Posterior vena cava (tissue), 2 donors: ENCODE measurements around the gene RPSA. TPM values are rescaled to one million over a fixed set of nuclear protein-coding genes. Genes with fewer than 3 reads are reported as not detected.

Experiments
- DNase-seq: peaks from one replicate; pipeline ENCODE4 v3.0.0-alpha.2; 2020; ENCODE audit warnings: low spot score
- intact Hi-C, 2 donors: fragments of 100-400 bp; cut with DNase I; formaldehyde crosslinking; loops; one replicate each; pipeline versions ENCODE4 v1.14.1 to v1.14.2; 2022 to 2023
- total RNA-seq, 2 donors: library from RNA; stranded (reverse); fragmentation: NEBNext Ultra II Directional; extraction: Animal tissue kit (Norgen Biotek cat#: 25700); gene quantifications; one replicate each; pipeline ENCODE4 v1.2.1, GENCODE V29; 2021
- donor health status: DM: yes; HTN: yes; CAD: no.
- donor health status: DM: yes; HTN: yes; CAD: no.

RPSA gene
- total RNA-seq, 2 donors from 2014 or later: 674 to 783 TPM

DNA sequence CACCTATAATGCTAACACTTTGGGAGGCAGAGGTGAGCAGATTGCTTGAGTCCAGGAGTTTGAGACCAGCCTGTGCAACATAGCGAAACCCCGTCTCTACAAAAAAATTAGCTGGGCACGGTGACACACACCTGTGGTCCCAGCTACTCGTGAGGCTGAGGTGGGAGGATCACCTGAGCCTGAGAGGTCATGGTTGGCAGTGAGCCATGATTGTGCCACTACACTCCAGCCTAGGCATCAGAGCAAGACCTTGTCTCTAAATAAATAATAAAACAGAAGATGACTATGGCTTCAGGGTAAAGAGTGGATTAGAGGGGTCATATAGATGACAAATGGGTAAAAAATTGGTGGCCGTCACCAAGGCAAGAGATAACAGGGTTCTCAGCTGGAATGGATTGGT, 20.2 kb upstream of the RPSA start:
- no peak for DNase-seq
- intact Hi-C loops: loop anchor here (10.0 kb wide), 2 partner anchors 182 to 1282 kb away; no protein-coding TSS in a partner anchor

DNA sequence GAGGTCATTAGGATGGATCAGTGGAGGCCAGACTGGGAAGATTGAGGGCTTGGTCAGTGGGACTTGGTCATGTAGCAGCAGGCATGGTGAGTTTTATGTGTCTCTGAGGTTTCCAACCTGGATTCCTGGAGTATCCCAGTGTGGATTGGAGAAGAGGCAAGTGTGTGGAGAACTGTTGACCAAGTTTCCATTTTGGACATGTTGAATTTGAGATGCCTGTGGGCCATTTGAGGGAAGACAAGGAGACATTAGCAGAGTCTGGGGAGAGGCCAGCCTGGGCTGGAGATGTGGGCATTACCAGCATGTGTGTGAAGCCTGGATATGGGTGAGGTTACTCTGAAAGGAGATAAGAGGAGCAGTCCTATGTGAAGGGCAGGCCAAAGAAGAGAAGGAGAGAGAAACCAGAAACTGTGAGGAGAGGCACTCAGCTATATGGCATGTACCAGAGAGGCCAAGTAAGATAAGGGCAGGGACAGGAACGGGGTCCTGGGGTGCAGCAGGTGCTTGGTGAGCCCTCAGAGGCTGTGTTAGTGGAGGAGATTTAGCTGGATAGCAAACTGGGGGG, 19.0 kb upstream of the RPSA start:
- intact Hi-C loops: loop anchor here (10.0 kb wide), 2 partner anchors 183 to 1283 kb away; no protein-coding TSS in a partner anchor
- DNase-seq: no peak

DNA sequence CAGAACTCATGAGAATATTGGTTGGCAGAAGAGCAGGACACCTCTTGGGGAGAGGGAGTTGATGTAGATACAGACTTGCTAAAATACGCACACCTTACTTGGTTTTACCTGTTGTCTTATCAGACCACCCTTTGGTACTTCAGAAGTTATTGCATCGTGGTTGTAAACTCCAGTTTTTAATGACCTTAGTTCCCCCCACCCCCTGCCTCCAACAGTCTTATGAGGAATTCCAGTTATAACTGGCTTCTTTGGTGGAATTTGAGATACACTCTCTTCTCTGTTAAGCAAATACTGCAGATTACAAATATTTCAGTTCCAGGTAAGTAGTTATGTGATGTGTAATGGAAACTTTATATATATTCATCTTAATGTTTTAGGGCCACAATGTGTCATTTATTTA, 18.4 kb upstream of the RPSA start:
- intact Hi-C loops: loop anchor here (10.0 kb wide), 2 partner anchors 183 to 1283 kb away; no protein-coding TSS in a partner anchor
- DNase-seq: no peak

DNA sequence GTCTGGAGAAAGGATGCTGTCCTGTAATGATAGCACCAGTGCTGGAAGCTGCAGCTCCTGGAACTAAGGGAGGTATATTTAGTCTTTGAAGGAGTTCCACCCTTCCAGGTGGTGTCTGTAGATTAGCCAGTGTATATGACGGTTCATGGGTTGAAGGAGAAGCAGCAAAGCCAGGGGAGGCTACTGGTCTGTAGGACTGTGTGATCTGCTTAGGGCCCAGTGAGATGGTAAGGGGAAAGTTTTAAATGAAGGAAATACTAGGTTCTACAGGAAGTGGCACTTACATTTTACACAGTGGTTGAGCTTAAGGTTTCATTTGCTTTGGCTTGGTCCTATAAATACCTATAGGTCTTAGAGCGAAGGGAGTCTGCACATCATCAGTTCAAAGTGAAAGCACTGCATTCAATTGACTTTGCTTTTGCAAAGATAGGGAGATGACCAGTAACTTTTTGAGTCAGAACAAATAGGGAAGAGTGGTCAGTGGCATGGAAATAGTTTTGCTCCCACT, 17.7 kb upstream of the RPSA start:
- intact Hi-C loops: loop anchor here (10.0 kb wide), 2 partner anchors 184 to 1284 kb away; no protein-coding TSS in a partner anchor

DNA sequence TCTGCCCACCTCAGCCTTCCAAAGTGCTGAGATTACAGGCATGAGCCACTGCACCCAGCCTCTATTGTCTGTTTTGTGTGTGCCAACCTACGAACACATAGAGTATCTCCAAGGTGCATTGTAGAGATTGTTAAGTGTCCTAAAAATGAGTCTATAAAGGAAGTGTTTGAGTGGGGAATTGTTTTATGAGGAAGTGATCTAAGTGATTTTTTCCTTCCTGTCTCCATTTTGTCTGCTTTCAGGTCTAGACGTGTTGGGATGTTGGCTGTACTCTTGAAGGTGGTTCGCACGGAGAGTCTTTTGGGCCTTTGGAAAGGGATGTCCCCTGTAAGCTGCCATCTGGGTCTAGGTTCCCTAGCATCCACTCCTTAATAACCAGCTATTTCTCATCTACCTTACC, 16.3 kb upstream of the RPSA start:
- intact Hi-C loops: no loop called here
- DNase-seq: no peak

More for the DNA sequence above, 17.7 kb upstream of the RPSA start:
- no peak for DNase-seq

DNA sequence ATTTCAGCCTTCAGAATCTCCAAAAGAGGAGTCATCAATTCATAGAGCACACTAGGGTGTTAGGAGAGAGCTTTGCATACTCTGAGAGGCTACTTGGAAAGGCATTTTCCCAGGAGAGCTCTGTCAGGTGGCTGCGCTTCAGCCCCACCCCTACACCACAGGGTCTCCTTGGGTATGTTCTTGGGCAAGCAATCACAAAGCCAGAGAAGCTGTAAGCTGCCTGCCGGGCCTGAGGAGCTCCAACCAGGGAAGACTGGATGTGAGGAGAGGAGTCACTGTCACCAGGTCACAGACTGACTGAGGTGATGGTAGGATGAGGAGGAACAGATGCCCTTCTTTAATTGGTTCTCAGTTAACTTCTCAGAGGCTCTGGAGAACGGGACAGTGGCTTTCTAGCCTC, 9.8 kb upstream of the RPSA start:
- intact Hi-C loops: no loop called here
- DNase-seq: no peak

DNA sequence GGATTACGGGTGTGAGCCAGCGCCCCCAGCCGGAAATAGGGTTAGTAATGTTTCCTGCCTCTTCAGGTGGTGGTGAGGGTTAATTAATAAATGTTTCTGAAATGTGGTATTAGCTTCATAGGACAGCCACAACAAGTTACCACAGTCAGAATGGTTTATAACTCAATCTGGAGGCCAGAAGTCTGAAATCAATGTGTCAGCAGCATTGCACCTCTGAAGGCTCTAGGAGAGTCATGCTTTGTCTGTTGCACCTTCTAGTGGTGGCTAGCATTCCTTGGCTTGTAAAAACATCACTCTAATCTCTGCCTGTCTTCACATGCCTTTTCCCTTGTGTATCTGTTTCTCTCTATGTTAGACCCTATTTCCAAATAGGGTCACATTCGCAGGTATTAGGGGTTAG, 7.8 kb upstream of the RPSA start:
- no peak for DNase-seq
- intact Hi-C loops: no loop called here

DNA sequence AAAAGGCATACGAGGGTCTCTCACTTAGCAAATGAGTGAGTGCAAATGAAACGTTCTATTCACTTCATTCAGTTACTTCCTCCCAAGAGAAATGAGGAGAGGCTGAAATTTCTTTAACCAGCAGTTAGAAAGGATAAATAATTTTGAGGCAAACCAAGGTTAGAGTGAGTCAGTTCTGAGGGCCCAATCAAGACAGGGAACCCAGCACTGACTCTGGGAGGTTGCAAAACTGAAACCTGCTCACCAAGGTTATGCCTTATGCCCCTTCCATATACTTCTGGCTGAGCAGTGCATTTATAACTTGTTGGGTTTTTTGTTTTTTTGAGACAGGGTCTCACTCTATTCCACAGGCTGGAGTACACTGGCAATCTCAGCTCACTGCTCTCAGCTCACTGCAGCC, 4.5 kb upstream of the RPSA start:
- intact Hi-C loops: no loop called here

DNA sequence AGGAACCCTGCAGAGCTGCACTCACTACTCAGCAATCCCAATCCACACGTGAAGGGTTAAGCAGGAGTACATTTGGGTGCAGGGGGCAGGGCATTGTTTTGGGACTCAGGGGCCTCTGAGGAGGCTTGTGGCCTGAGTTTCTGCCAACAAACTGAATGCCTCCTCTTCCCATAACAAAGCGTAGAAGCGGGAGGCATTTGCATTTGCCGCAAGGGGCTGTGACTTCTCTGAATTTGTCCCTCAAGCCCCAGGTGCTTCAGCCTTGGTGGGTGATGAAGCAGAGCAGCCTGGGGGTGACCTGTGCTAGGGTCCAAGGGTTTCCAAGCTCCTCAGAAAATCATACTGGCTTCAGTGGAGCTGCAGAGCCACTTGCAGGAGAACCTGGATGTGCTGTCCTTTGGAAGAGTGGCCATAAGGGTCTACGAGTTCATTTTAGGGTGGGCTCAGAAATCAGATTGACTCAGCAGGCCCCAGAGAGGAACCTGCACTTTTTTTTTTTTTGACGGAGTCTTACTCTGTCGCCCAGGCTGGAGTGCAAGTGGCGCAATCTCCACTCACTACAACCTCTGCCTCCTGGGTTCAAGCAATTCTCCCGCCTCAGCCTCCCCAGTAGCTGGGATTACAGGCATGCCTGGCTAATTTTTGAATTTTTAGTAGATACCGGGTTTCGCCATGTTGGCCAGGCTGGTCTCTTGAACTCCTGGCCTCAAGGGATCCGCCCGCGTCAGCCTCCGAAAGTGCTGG, 1.4 kb upstream of the RPSA start:
- DNase-seq: no peak
- intact Hi-C loops: no loop called here

More for the DNA sequence above, 4.5 kb upstream of the RPSA start:
- no peak for DNase-seq

DNA sequence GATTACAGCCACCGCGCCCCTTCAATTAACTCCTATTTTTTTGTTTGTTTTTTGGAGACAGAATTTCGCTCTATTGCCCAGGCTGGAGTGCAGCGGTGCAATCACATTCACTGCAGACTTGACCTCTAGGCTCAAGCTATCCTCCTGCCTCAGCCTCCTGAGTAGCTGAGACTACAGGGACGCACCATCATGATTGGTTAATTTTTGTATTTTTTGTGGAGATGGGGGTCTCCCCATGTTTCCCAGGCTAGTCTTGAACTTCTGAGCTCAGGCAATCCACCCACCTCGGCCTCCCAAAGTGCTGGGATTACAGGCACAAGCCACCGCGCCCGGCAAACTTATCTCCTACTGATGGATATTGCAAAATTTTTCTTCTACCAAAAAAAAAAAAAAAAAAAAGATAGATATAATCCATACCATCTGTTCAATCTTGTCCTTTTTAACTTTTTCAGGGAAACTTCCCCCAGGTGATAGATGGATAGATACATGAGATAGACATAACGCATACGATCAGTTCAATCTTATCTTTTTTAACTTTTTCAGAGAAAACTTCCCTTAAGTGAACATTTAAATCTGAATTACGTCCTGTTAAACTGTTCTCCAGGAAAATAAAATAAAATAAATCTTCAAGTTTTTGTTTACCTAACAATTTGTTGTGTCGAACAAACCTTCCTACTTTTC, 693 bp upstream of the RPSA start:
- intact Hi-C loops: no loop called here
- no peak for DNase-seq

DNA sequence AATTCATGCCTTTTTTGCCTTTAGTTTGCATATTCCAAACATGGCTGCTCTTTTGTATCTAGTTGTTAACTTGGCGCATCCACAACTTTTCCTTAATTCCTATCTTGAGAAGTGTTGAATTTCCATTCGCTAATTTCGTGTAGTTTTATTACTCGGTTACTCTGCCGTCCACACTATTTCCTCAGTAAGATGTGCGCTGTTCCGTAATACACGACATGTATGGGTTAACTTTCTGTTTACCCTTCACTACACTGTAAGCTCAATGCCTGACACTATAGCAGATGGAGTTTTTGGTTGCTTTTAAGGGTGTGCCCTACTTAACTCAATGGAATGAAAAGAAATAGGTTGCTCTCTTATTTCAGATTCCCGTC, 724 bp downstream of the RPSA start:
- no peak for DNase-seq
- intact Hi-C loops: no loop called here

DNA sequence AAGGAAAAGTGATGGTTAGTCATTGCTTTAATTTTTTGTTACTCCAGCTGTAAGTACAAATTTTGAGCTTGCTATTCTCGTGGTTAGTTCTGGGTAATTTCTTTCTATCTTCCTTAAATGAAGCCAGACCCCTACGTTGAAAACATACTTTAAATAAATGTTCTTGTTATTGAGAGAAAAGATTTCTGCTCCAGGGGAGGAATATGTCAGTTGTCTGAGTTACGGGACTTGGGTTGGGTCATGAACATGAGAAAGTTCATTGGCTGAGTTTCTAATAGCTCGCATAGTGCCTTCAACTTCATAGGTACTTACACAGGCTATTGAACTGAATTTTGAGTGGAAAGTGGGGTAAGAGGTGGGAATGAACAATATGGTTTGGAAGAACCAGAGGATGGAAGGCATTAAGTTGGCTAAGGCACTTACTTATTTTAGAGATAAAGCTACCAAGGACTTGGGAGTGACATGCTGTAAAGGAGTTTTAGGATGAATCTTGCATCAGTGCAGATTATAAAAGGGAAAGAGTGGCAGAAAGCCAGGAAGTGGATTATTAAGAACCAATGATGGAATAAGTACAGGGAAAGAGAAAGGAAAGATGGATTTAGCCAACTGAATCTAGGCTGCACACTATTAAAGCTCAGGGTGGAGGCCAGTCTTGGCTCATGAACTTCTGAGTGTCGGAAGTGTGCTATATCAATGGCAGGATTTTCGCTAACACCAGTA, 1.4 kb downstream of the RPSA start:
- intact Hi-C loops: no loop called here
- DNase-seq: no peak

DNA sequence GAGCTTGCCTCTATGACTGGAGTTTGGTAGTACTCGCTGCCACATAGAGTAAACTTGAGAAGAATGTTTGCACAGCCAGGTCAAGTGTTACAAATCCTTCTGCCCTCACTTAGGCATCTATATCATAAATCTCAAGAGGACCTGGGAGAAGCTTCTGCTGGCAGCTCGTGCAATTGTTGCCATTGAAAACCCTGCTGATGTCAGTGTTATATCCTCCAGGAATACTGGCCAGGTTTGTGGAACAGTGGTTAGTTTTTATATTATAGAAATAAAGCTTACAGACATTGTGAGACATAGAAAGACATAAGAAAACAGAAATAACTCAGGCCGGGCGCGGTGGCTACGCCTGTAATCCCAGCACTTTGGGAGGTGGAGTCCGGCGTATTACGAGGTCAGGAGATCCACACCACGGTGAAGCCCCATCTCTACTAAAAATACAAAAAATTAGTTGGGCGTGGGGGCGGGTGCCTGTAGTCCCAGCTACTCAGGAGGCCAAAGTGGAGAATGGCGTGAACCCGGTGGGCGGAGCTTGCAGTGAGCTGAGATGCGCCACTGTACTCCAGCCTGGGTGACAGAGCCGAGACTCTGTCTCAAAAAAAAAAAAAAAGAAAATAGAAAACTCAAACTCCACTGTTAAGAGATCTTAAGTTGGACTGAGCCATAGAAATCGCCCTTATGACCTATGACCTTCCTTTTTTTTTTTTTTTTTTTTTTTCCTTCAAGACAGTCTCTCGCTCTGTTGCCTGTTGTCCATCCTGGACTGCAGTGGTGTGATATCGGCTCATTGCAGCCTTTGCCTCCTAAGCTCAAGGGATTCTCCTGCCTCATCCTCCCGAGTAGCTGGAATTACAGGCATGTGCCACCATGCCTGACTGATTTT, 2.2 kb downstream of the RPSA start:
- intact Hi-C loops: no loop called here
- no peak for DNase-seq

DNA sequence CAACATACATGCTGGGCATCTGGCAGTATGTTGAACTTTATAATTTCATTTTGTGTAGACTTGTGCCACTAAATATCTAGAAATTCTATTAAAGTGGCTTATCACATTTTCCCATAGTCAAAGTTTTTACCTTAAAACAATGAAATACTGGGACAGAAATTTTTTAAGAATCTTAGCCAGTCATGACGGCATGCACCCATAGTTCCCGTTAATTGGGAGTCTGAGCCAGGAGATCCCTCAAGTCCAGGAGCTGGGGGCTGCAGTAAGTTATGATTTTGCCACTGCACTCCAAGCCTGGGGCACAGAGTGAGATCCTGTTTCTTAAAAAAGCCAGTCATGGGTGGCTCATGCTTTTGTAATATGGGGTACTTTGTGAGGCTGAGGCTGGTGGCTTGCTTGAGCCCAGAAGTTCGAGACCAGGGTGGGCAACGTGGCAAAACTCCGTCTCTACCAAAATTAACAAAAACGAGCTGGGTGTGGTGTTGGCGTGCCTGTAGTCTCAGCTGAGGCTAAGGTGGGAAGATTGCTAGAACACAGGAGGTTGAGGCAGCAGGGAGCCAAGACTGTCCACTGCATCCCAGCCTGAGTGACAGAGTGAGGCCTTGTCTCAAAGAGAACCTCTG, 3.1 kb downstream of the RPSA start:
- DNase-seq: no peak
- intact Hi-C loops: no loop called here

DNA sequence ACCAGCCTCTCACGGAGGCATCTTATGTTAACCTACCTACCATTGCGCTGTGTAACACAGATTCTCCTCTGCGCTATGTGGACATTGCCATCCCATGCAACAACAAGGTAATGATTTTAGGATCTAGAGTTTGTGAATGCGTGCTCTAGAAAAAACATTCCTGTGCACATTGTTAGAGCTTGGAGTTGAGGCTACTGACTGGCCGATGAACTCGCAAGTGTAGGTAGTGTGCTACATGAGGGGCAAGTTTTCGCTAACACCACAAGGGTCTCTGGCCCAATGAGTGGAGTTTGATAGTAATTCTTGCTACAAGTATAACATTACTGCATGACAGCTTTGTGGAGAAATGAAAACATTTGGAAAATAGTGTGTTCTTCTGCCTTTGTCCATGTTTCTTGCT, 4.4 kb downstream of the RPSA start:
- DNase-seq: no peak
- intact Hi-C loops: no loop called here

DNA sequence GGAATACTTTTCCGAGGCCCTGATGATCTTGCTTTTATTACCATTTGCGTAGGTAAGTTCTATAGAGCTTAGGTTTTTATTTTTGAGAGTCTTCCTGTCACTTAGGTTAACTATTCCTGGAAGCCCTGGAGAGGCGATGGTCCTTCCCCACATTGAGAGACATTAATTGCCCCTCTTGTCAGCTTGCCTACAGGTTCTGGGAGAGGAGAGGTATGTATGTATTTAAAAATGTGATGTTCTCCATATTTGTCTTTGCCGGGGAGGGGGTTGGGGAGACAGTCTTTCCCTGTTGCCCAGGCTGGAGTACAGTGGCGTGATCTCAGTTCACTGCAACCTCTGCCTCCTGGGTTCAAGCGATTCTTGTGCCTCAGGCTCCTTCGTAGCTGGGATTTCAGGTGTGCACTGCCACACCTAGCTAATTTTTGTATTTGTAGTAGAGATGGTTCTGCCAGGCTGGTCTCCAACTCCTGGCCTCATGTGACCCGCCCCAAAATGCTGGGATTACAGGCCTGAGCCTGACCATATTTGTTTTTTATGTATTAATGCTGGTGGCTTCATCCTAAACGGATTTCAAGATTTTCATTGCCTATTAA, 6.2 kb downstream of the RPSA start:
- intact Hi-C loops: no loop called here
- no peak for DNase-seq

DNA sequence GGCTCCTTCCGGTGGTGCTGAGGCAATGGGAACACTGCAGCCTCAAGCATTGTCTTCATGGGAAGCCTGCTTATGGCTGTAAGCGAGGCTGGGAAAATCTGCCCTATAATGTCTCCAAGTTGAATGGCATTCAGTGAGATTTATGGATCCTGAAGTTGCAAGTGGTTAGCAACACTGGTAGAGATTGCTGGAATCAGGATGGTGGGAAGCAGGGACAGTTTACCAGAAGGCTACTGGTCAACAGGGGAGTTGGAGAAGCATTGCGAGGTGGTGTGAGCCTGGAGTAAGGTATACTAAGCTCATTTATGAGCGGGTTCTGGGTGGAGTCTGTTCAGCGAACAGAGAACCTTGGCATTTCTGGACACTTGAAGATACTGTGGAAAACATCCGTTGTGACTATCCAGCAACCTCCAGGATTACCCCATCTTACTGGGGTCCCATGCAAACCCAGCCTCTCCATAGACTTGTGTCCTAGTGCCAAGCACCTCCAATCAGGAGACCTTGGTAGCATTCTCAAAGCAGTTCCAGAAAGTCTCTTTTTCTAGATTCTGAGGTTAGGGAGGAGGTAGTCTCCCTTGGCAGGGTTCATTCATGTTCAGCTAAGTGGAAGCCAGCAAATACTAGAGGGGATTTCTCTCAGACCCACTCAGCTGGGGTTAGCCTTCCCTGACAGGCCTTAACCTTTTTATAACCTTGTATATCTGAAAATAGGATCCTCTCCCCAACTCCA, 7.3 kb downstream of the RPSA start:
- DNase-seq: no peak
- intact Hi-C loops: no loop called here
